Measurements from ENCODE around the gene PDE11A. TPM values are rescaled to one million over a fixed set of nuclear protein-coding genes. Genes with fewer than 3 reads are reported as not detected.

Gene PDE11A
- total RNA-seq, 1 experiment from 2014 or later = 0.61 TPM

GRCh38 chr2:177883177-177883576, 189.4 kb downstream of the PDE11A start:
- no peak for DNase-seq (ENCODE audit: low read depth, low spot score)
- no peak for ATAC-seq
- no peak overlapping the region for H3K4me2 ChIP-seq (ENCODE audit: low read length)
- no peak overlapping the region for H3K27ac ChIP-seq (ENCODE audit: low read depth, low read length)
- ChIA-PET CTCF (no interaction called here), POLR2A (no interaction called here), RAD21 (ENCODE audit: low non-redundant PET in 1 of 2, low total read pairs in 2 of 2, uncharacterized antibody in 2 of 2, unreplicated experiment in 2 of 2) (no interaction called here)
- no TSS peak for BruUV-seq (replicated peaks)
- no peaks in the 10 kb centered on the region for H4K20me1 ChIP-seq (ENCODE audit: insufficient read depth)
- H3K9me3 ChIP-seq (ENCODE audit: control insufficient read depth in 1 of 2, insufficient read depth in 1 of 2, low read depth in 1 of 2, low read length in 2 of 2) = no peaks in the 10 kb centered on the region
- H3K9ac ChIP-seq (ENCODE audit: low read length) = no peak overlapping the region
- no peak overlapping the region for H2AFZ ChIP-seq (ENCODE audit: low read depth, low read length, poor library complexity, severe bottlenecking)
- H3K27me3 ChIP-seq (ENCODE audit: insufficient read depth, low read length) = no peaks in the 10 kb centered on the region
- H3K9me2 ChIP-seq (ENCODE audit: insufficient read depth) = no peaks in the 10 kb centered on the region
- no peaks in the 10 kb centered on the region for H3K4me1 ChIP-seq (ENCODE audit: control insufficient read depth in 1 of 2, insufficient read depth in 2 of 2, low read length in 2 of 2)
- no peak for TF ChIP-seq POLR2A (IDR thresholded peaks at IDR 0.05; ENCODE audit: borderline replicate concordance, extremely low read depth, insufficient read depth, insufficient read length)
- no peaks in the 10 kb centered on the region for H3K36me3 ChIP-seq (ENCODE audit: control insufficient read depth in 1 of 2, insufficient read depth in 2 of 2, low read length in 2 of 2)
- no peak overlapping the region for H3K4me3 ChIP-seq (replicated peaks in 1 of 2; ENCODE audit: low read depth in 1 of 2, low read length in 2 of 2)
- intact Hi-C loops (cut with micrococcal nuclease) = no loop called here
- no peaks in the 10 kb centered on the region for H3K79me2 ChIP-seq (ENCODE audit: insufficient read depth, low read length)

DNA sequence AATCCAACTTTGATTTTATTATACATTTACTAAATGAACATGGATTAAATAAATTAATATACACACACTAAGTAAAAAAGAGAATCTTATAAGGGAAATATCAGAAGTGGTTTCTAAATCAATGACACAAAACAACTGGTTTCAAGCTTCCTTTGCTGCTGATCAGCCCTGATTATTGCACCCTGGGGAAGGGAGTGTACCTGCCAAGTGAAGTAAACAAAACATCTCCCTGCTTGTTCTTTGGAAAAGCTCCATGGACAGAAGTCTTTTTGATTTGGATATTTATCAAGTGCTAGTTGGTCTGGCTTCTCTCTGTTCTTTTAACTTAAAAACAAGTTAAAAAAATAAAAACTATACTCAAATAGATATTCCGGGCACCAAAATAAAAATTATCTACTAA, 190.1 kb downstream of the PDE11A start:
- Histone ChIP-seq H3K4me3 (replicated peaks in 1 of 2; ENCODE audit: low read depth in 1 of 2, low read length in 2 of 2) (no peak overlapping the region), H3K9ac (ENCODE audit: low read length) (no peak overlapping the region), H3K79me2 (ENCODE audit: insufficient read depth, low read length) (no peaks in the 10 kb centered on the region), H3K4me1 (ENCODE audit: control insufficient read depth in 1 of 2, insufficient read depth in 2 of 2, low read length in 2 of 2) (no peaks in the 10 kb centered on the region), H4K20me1 (ENCODE audit: insufficient read depth) (no peaks in the 10 kb centered on the region), H3K27ac (ENCODE audit: low read depth, low read length) (no peak overlapping the region), H3K4me2 (ENCODE audit: low read length) (no peak overlapping the region), H3K9me2 (ENCODE audit: insufficient read depth) (no peaks in the 10 kb centered on the region), H3K36me3 (ENCODE audit: control insufficient read depth in 1 of 2, insufficient read depth in 2 of 2, low read length in 2 of 2) (no peaks in the 10 kb centered on the region), H3K27me3 (ENCODE audit: insufficient read depth, low read length) (no peaks in the 10 kb centered on the region), H2AFZ (ENCODE audit: low read depth, low read length, poor library complexity, severe bottlenecking) (no peak overlapping the region), H3K9me3 (ENCODE audit: control insufficient read depth in 1 of 2, insufficient read depth in 1 of 2, low read depth in 1 of 2, low read length in 2 of 2) (no peaks in the 10 kb centered on the region)
- no peak for TF ChIP-seq RAD21 (IDR thresholded peaks at IDR 0.05; ENCODE audit: low read depth)
- TF ChIP-seq, protein P1, sequence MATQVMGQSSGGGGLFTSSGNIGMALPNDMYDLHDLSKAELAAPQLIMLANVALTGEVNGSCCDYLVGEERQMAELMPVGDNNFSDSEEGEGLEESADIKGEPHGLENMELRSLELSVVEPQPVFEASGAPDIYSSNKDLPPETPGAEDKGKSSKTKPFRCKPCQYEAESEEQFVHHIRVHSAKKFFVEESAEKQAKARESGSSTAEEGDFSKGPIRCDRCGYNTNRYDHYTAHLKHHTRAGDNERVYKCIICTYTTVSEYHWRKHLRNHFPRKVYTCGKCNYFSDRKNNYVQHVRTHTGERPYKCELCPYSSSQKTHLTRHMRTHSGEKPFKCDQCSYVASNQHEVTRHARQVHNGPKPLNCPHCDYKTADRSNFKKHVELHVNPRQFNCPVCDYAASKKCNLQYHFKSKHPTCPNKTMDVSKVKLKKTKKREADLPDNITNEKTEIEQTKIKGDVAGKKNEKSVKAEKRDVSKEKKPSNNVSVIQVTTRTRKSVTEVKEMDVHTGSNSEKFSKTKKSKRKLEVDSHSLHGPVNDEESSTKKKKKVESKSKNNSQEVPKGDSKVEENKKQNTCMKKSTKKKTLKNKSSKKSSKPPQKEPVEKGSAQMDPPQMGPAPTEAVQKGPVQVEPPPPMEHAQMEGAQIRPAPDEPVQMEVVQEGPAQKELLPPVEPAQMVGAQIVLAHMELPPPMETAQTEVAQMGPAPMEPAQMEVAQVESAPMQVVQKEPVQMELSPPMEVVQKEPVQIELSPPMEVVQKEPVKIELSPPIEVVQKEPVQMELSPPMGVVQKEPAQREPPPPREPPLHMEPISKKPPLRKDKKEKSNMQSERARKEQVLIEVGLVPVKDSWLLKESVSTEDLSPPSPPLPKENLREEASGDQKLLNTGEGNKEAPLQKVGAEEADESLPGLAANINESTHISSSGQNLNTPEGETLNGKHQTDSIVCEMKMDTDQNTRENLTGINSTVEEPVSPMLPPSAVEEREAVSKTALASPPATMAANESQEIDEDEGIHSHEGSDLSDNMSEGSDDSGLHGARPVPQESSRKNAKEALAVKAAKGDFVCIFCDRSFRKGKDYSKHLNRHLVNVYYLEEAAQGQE (IDR thresholded peaks at IDR 0.05; ENCODE audit: low read depth) = no peak
- intact Hi-C loops (cut with micrococcal nuclease) = no loop called here
- POLR2A ChIA-PET = no interaction called here
- RAD21 ChIA-PET (ENCODE audit: low non-redundant PET in 1 of 2, low total read pairs in 2 of 2, uncharacterized antibody in 2 of 2, unreplicated experiment in 2 of 2) = no interaction called here
- no TSS peak for BruUV-seq (replicated peaks)
- no peak for DNase-seq (ENCODE audit: low read depth, low spot score)
- no peak for ATAC-seq
- CTCF ChIA-PET = no interaction called here
